Naive thymus-derived CD4-positive, alpha-beta T cell (primary cell): ENCODE measurements around the gene TRAPPC10. TPM values are rescaled to one million over a fixed set of nuclear protein-coding genes. Genes with fewer than 3 reads are reported as not detected.

Experiments used
- ATAC-seq: fragments of 150-1000 bp; cut with Tn5 transposase; 2 replicates; pipeline ENCODE4 v1.10.0; 2021; ENCODE audit warnings: mild to moderate bottlenecking, moderate library complexity
- CTCF ChIA-PET: fragments of 350-600 bp; sonication (Branson Sonifier 250); formaldehyde crosslinking; loops from one replicate; lab custom pipeline; 2021; ENCODE audit warnings: antibody characterized with exemption; lab: Charles Lee
- POLR2A ChIA-PET: fragments of 350-600 bp; sonication (Branson Sonifier 250); formaldehyde crosslinking; loops from one replicate; lab custom pipeline; 2021; ENCODE audit warnings: antibody characterized with exemption, inconsistent platforms; lab: Charles Lee
- DNase-seq, 9 donors: peaks; one replicate each; pipeline versions ENCODE4 v3.0.0 to v3.0.0-alpha.2; 2020 to 2022; ENCODE audit warnings: mixed read lengths in 1 of 9
- H3K27ac ChIP-seq: one replicate; pipeline ENCODE4 v1.7.0; 2013; ENCODE audit warnings: mild to moderate bottlenecking, low read depth, low read length, moderate library complexity
- H3K27me3 ChIP-seq, 2 donors: one replicate each; pipeline ENCODE4 v1.7.0; 2013; ENCODE audit warnings: low read length in 2 of 2, mild to moderate bottlenecking in 2 of 2, moderate library complexity in 2 of 2; ENCODE audit not compliant: control insufficient read depth in 2 of 2, insufficient read depth in 2 of 2
- H3K36me3 ChIP-seq, 3 experiments: 1 replicate in 2 of 3; 2 replicates in 1 of 3; pipeline ENCODE4 v1.7.0; 2013; ENCODE audit warnings: low read length in 3 of 3, mild to moderate bottlenecking in 3 of 3, moderate library complexity in 1 of 3; ENCODE audit not compliant: insufficient read depth in 3 of 3, control insufficient read depth in 2 of 3
- H3K4me1 ChIP-seq, 2 donors: one replicate each; pipeline ENCODE4 v1.7.0; 2013; ENCODE audit warnings: low read length in 2 of 2, mild to moderate bottlenecking in 2 of 2, moderate library complexity in 1 of 2; ENCODE audit not compliant: control insufficient read depth in 2 of 2, insufficient read depth in 2 of 2
- H3K4me3 ChIP-seq: 2 replicates; pipeline ENCODE4 v1.7.0; 2013; ENCODE audit warnings: mild to moderate bottlenecking, low read length
- H3K9me3 ChIP-seq, 3 experiments: 1 replicate in 2 of 3; 2 replicates in 1 of 3; pipeline ENCODE4 v1.7.0; 2013; ENCODE audit warnings: low read length in 3 of 3; ENCODE audit not compliant: control insufficient read depth in 2 of 3
- H3K27ac Mint-ChIP-seq, 9 donors: one replicate each; pipeline ENCODE4 v1.8.0; 2020 to 2022; ENCODE audit warnings: mixed read lengths in 9 of 9, mild to moderate bottlenecking in 8 of 9, moderate library complexity in 5 of 9, inconsistent platforms in 2 of 9
- H3K27me3 Mint-ChIP-seq, 5 donors: one replicate each; pipeline ENCODE4 v1.8.0; 2021 to 2022; ENCODE audit warnings: mixed read lengths in 5 of 5, mild to moderate bottlenecking in 1 of 5
- H3K36me3 Mint-ChIP-seq, 5 donors: one replicate each; pipeline ENCODE4 v1.8.0; 2020 to 2022; ENCODE audit warnings: mixed read lengths in 5 of 5, mild to moderate bottlenecking in 3 of 5, inconsistent platforms in 1 of 5
- H3K4me1 Mint-ChIP-seq, 7 donors: one replicate each; pipeline ENCODE4 v1.8.0; 2020 to 2022; ENCODE audit warnings: mixed read lengths in 7 of 7, mild to moderate bottlenecking in 3 of 7, inconsistent platforms in 1 of 7
- H3K4me3 Mint-ChIP-seq, 10 donors: one replicate each; pipeline ENCODE4 v1.8.0; 2020 to 2022; ENCODE audit warnings: mild to moderate bottlenecking in 10 of 10, mixed read lengths in 10 of 10, moderate library complexity in 6 of 10, inconsistent platforms in 2 of 10
- H3K9me3 Mint-ChIP-seq, 11 donors: one replicate each; pipeline ENCODE4 v1.8.0; 2020 to 2022; ENCODE audit warnings: mixed read lengths in 11 of 11, mild to moderate bottlenecking in 4 of 11, inconsistent platforms in 1 of 11, moderate library complexity in 1 of 11
- intact Hi-C, 2 donors: fragments of 100-400 bp; cut with micrococcal nuclease; formaldehyde crosslinking; loops; one replicate each; pipeline ENCODE4 v1.15.1; 2023
- polyA plus RNA-seq, 2 donors: library from polyadenylated mRNA; unstranded; fragments of 300-500 nt; fragmentation: Illumina TruSeq; gene quantifications; one replicate each; pipeline ENCODE4 v1.2.3, GENCODE V29; 2021
- total RNA-seq, 6 experiments: library from RNA in 5 of 6; stranded (reverse) in 5 of 6; gene quantifications; 1 replicate in 5 of 6; 2 replicates in 1 of 6; pipeline ENCODE4 v1.2.3 and lab custom pipeline; 2021 to 2026

Gene TRAPPC10
- total and polyA plus RNA-seq, 7 experiments from 2014 or later, result 15.6 to 119 (median 93.2) TPM

GRCh38 chr21:44047996-44048560 lies 36.0 kb downstream of the TRAPPC10 start:
- Mint-ChIP-seq H3K27ac (peak overlapping the region in 6 of 9 donors; percentile 5 to 84 (median 32)), H3K4me3 (peak overlapping the region in 1 of 10 donors; percentile 38), H3K4me1 (peaks cover 18 to 46% (median 34%) of the 10 kb centered on the region in 7 donors), H3K27me3 (no peaks in the 10 kb centered on the region), H3K36me3 (peaks cover 4 to 32% (median 14%) of the 10 kb centered on the region in 5 donors), H3K9me3 (peaks cover 0 to 2% (median 0%) of the 10 kb centered on the region in 11 donors)
- Histone ChIP-seq H3K27ac (no peak overlapping the region), H3K27me3 (no peaks in the 10 kb centered on the region), H3K4me1 (no peaks in the 10 kb centered on the region), H3K4me3 (no peak overlapping the region), H3K36me3 (peaks cover 0 to 56% (median 4%) of the 10 kb centered on the region in 3 experiments), H3K9me3 (no peaks in the 10 kb centered on the region)
- ChIA-PET CTCF (no interaction called here), POLR2A (no interaction called here)
- ATAC-seq (no peak), DNase-seq (no peak)
- intact Hi-C loops, result loop anchor here in 1 of 2 donors (10.0 kb wide), 1 partner anchor 63 kb away; no protein-coding TSS in a partner anchor

- DNase-seq, result no peak
- ATAC-seq, result no peak
- Mint-ChIP-seq H3K27me3 (no peaks in the 10 kb centered on the region), H3K4me3 (no peak overlapping the region), H3K27ac (peak overlapping the region in 8 of 9 donors; percentile 56 to 88 (median 72)), H3K4me1 (peaks cover 17 to 39% (median 26%) of the 10 kb centered on the region in 7 donors), H3K36me3 (peaks cover 4 to 33% (median 15%) of the 10 kb centered on the region in 5 donors), H3K9me3 (peaks cover 0 to 2% (median 0%) of the 10 kb centered on the region in 11 donors)
- Histone ChIP-seq H3K4me1 (no peaks in the 10 kb centered on the region), H3K27ac (no peak overlapping the region), H3K36me3 (peaks cover 0 to 62% (median 9%) of the 10 kb centered on the region in 3 experiments), H3K4me3 (no peak overlapping the region), H3K9me3 (no peaks in the 10 kb centered on the region), H3K27me3 (no peaks in the 10 kb centered on the region)
- POLR2A ChIA-PET, result interaction anchor here (0.7 kb wide), 1 partner anchor 89 kb away, joined by 5 read pairs; no protein-coding TSS in a partner anchor
- CTCF ChIA-PET, result no interaction called here
- intact Hi-C loops, result loop anchor here in 1 of 2 donors (10.0 kb wide), 1 partner anchor 64 kb away; no protein-coding TSS in a partner anchor
Measured at GRCh38 chr21:44049182-44049581, 37.1 kb downstream of the TRAPPC10 start.

- H3K4me3 ChIP-seq, result no peak overlapping the region
- Mint-ChIP-seq H3K27ac (peak overlapping the region in 8 of 9 donors; percentile 56 to 88 (median 72)), H3K36me3 (peaks cover 6 to 33% (median 17%) of the 10 kb centered on the region in 5 donors), H3K9me3 (peaks cover 0 to 2% (median 0%) of the 10 kb centered on the region in 11 donors), H3K27me3 (no peaks in the 10 kb centered on the region), H3K4me3 (peak overlapping the region in 1 of 10 donors; percentile 51), H3K4me1 (peaks cover 17 to 37% (median 28%) of the 10 kb centered on the region in 7 donors)
- no peaks in the 10 kb centered on the region for H3K9me3 ChIP-seq
- ATAC-seq, result no peak
- no peaks in the 10 kb centered on the region for H3K27me3 ChIP-seq
- no peaks in the 10 kb centered on the region for H3K4me1 ChIP-seq
- H3K27ac ChIP-seq, result no peak overlapping the region
- ChIA-PET POLR2A (no interaction called here), CTCF (no interaction called here)
- intact Hi-C loops, result loop anchor here in 1 of 2 donors (10.0 kb wide), 1 partner anchor 65 kb away; no protein-coding TSS in a partner anchor
- H3K36me3 ChIP-seq, result peaks cover 0 to 65% (median 9%) of the 10 kb centered on the region in 3 experiments
- no peak for DNase-seq
Measured at GRCh38 chr21:44049606-44050005, 37.5 kb downstream of the TRAPPC10 start.

- intact Hi-C loops, result no loop called here
- POLR2A ChIA-PET, result no interaction called here
Measured at GRCh38 chr21:44050276-44050675, 38.2 kb downstream of the TRAPPC10 start.

GRCh38 chr21:44051462-44051941 lies 39.4 kb downstream of the TRAPPC10 start:
- DNase-seq (no peak), ATAC-seq (no peak)
- ChIA-PET CTCF (interaction anchor here (0.6 kb wide), 1 partner anchor 1472 kb away, joined by 4 read pairs; no protein-coding TSS in a partner anchor), POLR2A (no interaction called here)
- H3K4me3 ChIP-seq, result no peak overlapping the region
- Mint-ChIP-seq H3K36me3 (peaks cover 7 to 40% (median 17%) of the 10 kb centered on the region in 5 donors), H3K4me1 (peaks cover 18 to 36% (median 26%) of the 10 kb centered on the region in 7 donors), H3K27ac (peak overlapping the region in 3 of 9 donors; percentile 8 to 81 (median 38)), H3K27me3 (no peaks in the 10 kb centered on the region), H3K9me3 (peaks cover 0 to 2% (median 0%) of the 10 kb centered on the region in 11 donors), H3K4me3 (no peak overlapping the region)
- no peaks in the 10 kb centered on the region for H3K27me3 ChIP-seq
- H3K27ac ChIP-seq, result no peak overlapping the region
- peaks cover 10 to 75% (median 16%) of the 10 kb centered on the region in 3 experiments for H3K36me3 ChIP-seq
- no peaks in the 10 kb centered on the region for H3K4me1 ChIP-seq
- intact Hi-C loops, result no loop called here
- H3K9me3 ChIP-seq, result no peaks in the 10 kb centered on the region

More at GRCh38 chr21:44050276-44050675, 38.2 kb downstream of the TRAPPC10 start:
- peak overlapping the region in 5 of 9 donors; percentile 25 to 81 (median 68) for H3K27ac Mint-ChIP-seq
- H3K27me3 ChIP-seq, result no peaks in the 10 kb centered on the region
- H3K4me1 Mint-ChIP-seq, result peaks cover 20 to 40% (median 29%) of the 10 kb centered on the region in 7 donors
- no peaks in the 10 kb centered on the region for H3K9me3 ChIP-seq
- no peak overlapping the region for H3K4me3 ChIP-seq
- peaks cover 0 to 2% (median 0%) of the 10 kb centered on the region in 11 donors for H3K9me3 Mint-ChIP-seq
- H3K27ac ChIP-seq, result no peak overlapping the region
- no peaks in the 10 kb centered on the region for H3K27me3 Mint-ChIP-seq
- DNase-seq, result no peak
- H3K36me3 ChIP-seq, result peaks cover 0 to 71% (median 9%) of the 10 kb centered on the region in 3 experiments
- CTCF ChIA-PET, result no interaction called here
- no peak overlapping the region for H3K4me3 Mint-ChIP-seq
- no peak for ATAC-seq
- H3K4me1 ChIP-seq, result no peaks in the 10 kb centered on the region
- peaks cover 7 to 36% (median 20%) of the 10 kb centered on the region in 5 donors for H3K36me3 Mint-ChIP-seq

GRCh38 chr21:44052071-44052829 lies 40.1 kb downstream of the TRAPPC10 start:
- no peaks in the 10 kb centered on the region for H3K27me3 Mint-ChIP-seq
- Histone ChIP-seq H3K36me3 (peaks cover 10 to 77% (median 16%) of the 10 kb centered on the region in 3 experiments), H3K27ac (no peak overlapping the region), H3K9me3 (no peaks in the 10 kb centered on the region), H3K4me1 (no peaks in the 10 kb centered on the region), H3K27me3 (no peaks in the 10 kb centered on the region), H3K4me3 (no peak overlapping the region)
- H3K4me3 Mint-ChIP-seq, result no peak overlapping the region
- ChIA-PET CTCF (interaction anchor here (0.6 kb wide), 1 partner anchor 1473 kb away, joined by 4 read pairs; no protein-coding TSS in a partner anchor), POLR2A (interaction anchor here (1.3 kb wide), 1 partner anchor 23 kb away, joined by 3 read pairs; no protein-coding TSS in a partner anchor)
- H3K9me3 Mint-ChIP-seq, result peaks cover 0 to 2% (median 0%) of the 10 kb centered on the region in 11 donors
- H3K36me3 Mint-ChIP-seq, result peaks cover 7 to 45% (median 19%) of the 10 kb centered on the region in 5 donors
- peaks cover 20 to 36% (median 27%) of the 10 kb centered on the region in 7 donors for H3K4me1 Mint-ChIP-seq
- no peak for DNase-seq
- intact Hi-C loops, result no loop called here
- peak overlapping the region in 7 of 9 donors; percentile 2 to 81 (median 25) for H3K27ac Mint-ChIP-seq
- no peak for ATAC-seq
